NB4 (cell line): ENCODE results near the gene FLRT1.

Experiments used
- DNase-seq: peaks from one replicate; pipeline ENCODE4 v3.0.0; 2010; ENCODE audit warnings: low read depth
- H3K4me3 ChIP-seq: one replicate; pipeline ENCODE4 v1.5.1; 2011; ENCODE audit warnings: mild to moderate bottlenecking, low read depth, low read length, moderate library complexity
- CTCF ChIP-seq: IDR thresholded peaks from one replicate; pipeline ENCODE4 v1.5.1; 2012; ENCODE audit warnings: low read depth, low read length
- MAX ChIP-seq: IDR thresholded peaks from 2 replicates; pipeline ENCODE4 v1.6.1; 2011; ENCODE audit warnings: low read depth, low read length
- MYC ChIP-seq: IDR thresholded peaks from 2 replicates; pipeline ENCODE4 v1.6.1; 2011; ENCODE audit warnings: low read depth, low read length
- POLR2A ChIP-seq: IDR thresholded peaks from 2 replicates; pipeline ENCODE4 v1.6.1; 2011; ENCODE audit warnings: mild to moderate bottlenecking; ENCODE audit not compliant: insufficient read length; ENCODE audit errors: extremely low read depth

The FLRT1 gene

GRCh38 chr11:64032050-64032449 lies 3.7 kb upstream of the FLRT1 start:
- H3K4me3 ChIP-seq, result no peak overlapping the region
- DNase-seq, result no peak
- TF ChIP-seq MAX, result no peak
- TF ChIP-seq POLR2A, result no peak
- TF ChIP-seq CTCF, result no peak
- no peak for TF ChIP-seq MYC

GRCh38 chr11:64034411-64034811 lies 1.3 kb upstream of the FLRT1 start:
- TF ChIP-seq MYC (no peak), MAX (no peak)
- DNase-seq, result no peak
- no peak overlapping the region for H3K4me3 ChIP-seq

- TF ChIP-seq MAX (no peak), MYC (no peak), POLR2A (no peak), CTCF (no peak)
- H3K4me3 ChIP-seq, result no peak overlapping the region
- DNase-seq, result no peak
Observed at GRCh38 chr11:64035081-64035524, 628 bp upstream of the FLRT1 start.

GRCh38 chr11:64036087-64037026 lies 626 bp downstream of the FLRT1 start:
- TF ChIP-seq POLR2A, result no peak
- TF ChIP-seq MAX, result peak; percentile 39; the same call in 1 of the 2 replicates
- TF ChIP-seq MYC, result peak; percentile 46
- DNase-seq, result peak; percentile 75
- H3K4me3 ChIP-seq, result no peak overlapping the region

GRCh38 chr11:64037027-64037634 lies 1.4 kb downstream of the FLRT1 start:
- DNase-seq, result no peak
- no peak overlapping the region for H3K4me3 ChIP-seq
- TF ChIP-seq CTCF, result no peak
- TF ChIP-seq MYC, result no peak
- TF ChIP-seq POLR2A, result no peak
- no peak for TF ChIP-seq MAX

GRCh38 chr11:64038500-64038899 lies 2.8 kb downstream of the FLRT1 start:
- TF ChIP-seq MAX (no peak), CTCF (no peak), MYC (no peak), POLR2A (no peak)
- no peak for DNase-seq
- no peak overlapping the region for H3K4me3 ChIP-seq
